H1 (cell line): ENCODE data around the gene MBNL1. TPM values are rescaled to one million over a fixed set of nuclear protein-coding genes. Genes with fewer than 3 reads are reported as not detected.

Experiments
- CTCF ChIA-PET: fragments of 300-600 bp; sonication (Branson Sonifier 250); formaldehyde crosslinking; loops from one replicate; lab custom pipeline; 2021; ENCODE audit not compliant: partially characterized antibody; lab: Charles Lee
- POLR2A ChIA-PET: fragments of 300-600 bp; sonication (Branson Sonifier 250); formaldehyde crosslinking; loops from one replicate; lab custom pipeline; 2021; ENCODE audit warnings: inconsistent platforms; ENCODE audit not compliant: partially characterized antibody; lab: Charles Lee
- DNase-seq, 2 experiments: peaks; one replicate each; pipeline versions ENCODE4 v3.0.0 to v3.0.0-alpha.2; 2010 to 2022; ENCODE audit warnings: low spot score in 2 of 2, low read depth in 1 of 2, mixed read lengths in 1 of 2
- FAIRE-seq: peaks from 2 replicates; lab custom pipeline; 2011; peaks lifted over from hg19 to GRCh38; lab: Jason Lieb, UNC
- H2AFZ ChIP-seq: 2 replicates; pipeline ENCODE4 v1.8.1; 2012; ENCODE audit warnings: low read length, inconsistent platforms
- H2AK5ac ChIP-seq: 2 replicates; pipeline ENCODE4 v1.6.1; 2013; ENCODE audit warnings: low read depth, low read length
- H2BK120ac ChIP-seq: replicated peaks from 2 replicates; pipeline ENCODE3; 2013; ENCODE audit warnings: low read depth, low read length, inconsistent platforms
- H2BK12ac ChIP-seq: 2 replicates; pipeline ENCODE4 v1.6.1; 2013; ENCODE audit warnings: low read depth, low read length
- H2BK15ac ChIP-seq: 2 replicates; pipeline ENCODE4 v1.6.1; 2013; ENCODE audit warnings: low read length
- H2BK20ac ChIP-seq: 2 replicates; pipeline ENCODE4 v1.6.1; 2013; ENCODE audit warnings: low read length
- H2BK5ac ChIP-seq: 2 replicates; pipeline ENCODE4 v1.6.1; 2013; ENCODE audit warnings: low read depth, low read length
- H3K14ac ChIP-seq: 2 replicates; pipeline ENCODE4 v1.6.1; 2013; ENCODE audit warnings: inconsistent platforms; ENCODE audit not compliant: insufficient read length
- H3K18ac ChIP-seq: 2 replicates; pipeline ENCODE4 v1.6.1; 2013; ENCODE audit warnings: low read length; ENCODE audit errors: extremely low read depth
- H3K23ac ChIP-seq: 2 replicates; pipeline ENCODE4 v1.6.1; 2013; ENCODE audit warnings: inconsistent platforms; ENCODE audit not compliant: insufficient read length
- H3K23me2 ChIP-seq: 2 replicates; pipeline ENCODE4 v1.6.1; 2013; ENCODE audit warnings: low read depth, low read length
- H3K27ac ChIP-seq: 2 replicates; pipeline ENCODE4 v1.6.1; 2011; ENCODE audit warnings: low read depth, low read length, inconsistent platforms
- H3K27me3 ChIP-seq, 4 experiments: replicated peaks in 1 of 4; 1 replicate in 1 of 4; 2 replicates in 3 of 4; pipeline versions ENCODE4 v1.6.1 to v1.8.1; 2011 to 2013; ENCODE audit warnings: low read length in 3 of 4, mild to moderate bottlenecking in 3 of 4, inconsistent platforms in 2 of 4, mixed read lengths in 2 of 4, moderate library complexity in 1 of 4; ENCODE audit not compliant: control insufficient read depth in 3 of 4, insufficient read depth in 3 of 4; ENCODE audit errors: extremely low read depth in 1 of 4
- H3K36me3 ChIP-seq, 4 experiments: 2 replicates each; pipeline versions ENCODE4 v1.6.1 to v1.8.1; 2011 to 2013; ENCODE audit warnings: mild to moderate bottlenecking in 4 of 4, low read length in 3 of 4, moderate library complexity in 2 of 4, control low read depth in 1 of 4, inconsistent platforms in 1 of 4; ENCODE audit not compliant: insufficient read depth in 4 of 4, control insufficient read depth in 2 of 4
- H3K4ac ChIP-seq: replicated peaks from 2 replicates; pipeline ENCODE3; 2013; ENCODE audit warnings: low read length, low read depth, mixed read lengths, inconsistent platforms; ENCODE audit not compliant: insufficient read length
- H3K4me1 ChIP-seq, 4 experiments: replicated peaks in 1 of 4; 1 replicate in 1 of 4; 2 replicates in 3 of 4; pipeline versions ENCODE4 v1.6.1 to v1.8.1; 2011 to 2013; ENCODE audit warnings: low read length in 3 of 4, inconsistent platforms in 2 of 4, mixed read lengths in 1 of 4; ENCODE audit not compliant: insufficient read depth in 4 of 4, control insufficient read depth in 3 of 4
- H3K4me2 ChIP-seq, 2 experiments: 2 replicates each; pipeline versions ENCODE4 v1.6.1 to v1.8.1; 2011 to 2013; ENCODE audit warnings: low read depth in 2 of 2, low read length in 2 of 2, control low read depth in 1 of 2, inconsistent platforms in 1 of 2, mild to moderate bottlenecking in 1 of 2; ENCODE audit not compliant: insufficient read depth in 1 of 2
- H3K4me3 ChIP-seq, 4 experiments: fragments of 200-600, 300-600 bp in 1 of 4; sonication (generic), shearing (Covaris generic), sonication (Bioruptor Twin) in 1 of 4; 2 replicates each; pipeline versions ENCODE4 v1.5.1 to v1.8.1; 2011 to 2016; ENCODE audit warnings: low read length in 4 of 4, low read depth in 3 of 4, control low read depth in 2 of 4, inconsistent platforms in 2 of 4, mild to moderate bottlenecking in 2 of 4, mixed read lengths in 1 of 4, moderate library complexity in 1 of 4; ENCODE audit not compliant: insufficient read depth in 2 of 4; ENCODE audit errors: extremely low read depth in 1 of 4
- H3K56ac ChIP-seq: replicated peaks from 2 replicates; pipeline ENCODE3; 2013; ENCODE audit warnings: low read depth, mild to moderate bottlenecking, mixed read lengths, low read length, inconsistent platforms; ENCODE audit not compliant: insufficient read length
- H3K79me1 ChIP-seq: 2 replicates; pipeline ENCODE4 v1.6.1; 2013; ENCODE audit warnings: low read depth, low read length, control low read depth
- H3K79me2 ChIP-seq, 2 experiments: 2 replicates each; pipeline versions ENCODE4 v1.6.1 to v1.8.1; 2012 to 2013; ENCODE audit warnings: low read length in 2 of 2, mild to moderate bottlenecking in 2 of 2, inconsistent platforms in 1 of 2; ENCODE audit not compliant: insufficient read depth in 2 of 2, control insufficient read depth in 1 of 2
- H3K9ac ChIP-seq, 4 experiments: replicated peaks in 1 of 4; 1 replicate in 1 of 4; 2 replicates in 3 of 4; pipeline versions ENCODE4 v1.6.1 to v1.8.1; 2011 to 2013; ENCODE audit warnings: low read depth in 3 of 4, low read length in 3 of 4, control low read depth in 2 of 4, mild to moderate bottlenecking in 2 of 4, moderate library complexity in 2 of 4, inconsistent platforms in 1 of 4; ENCODE audit errors: extremely low read depth in 1 of 4
- H3K9me3 ChIP-seq, 2 experiments: 2 replicates each; pipeline versions ENCODE4 v1.6.1 to v1.8.1; 2012 to 2013; ENCODE audit warnings: mild to moderate bottlenecking in 2 of 2, moderate library complexity in 2 of 2, control low read depth in 1 of 2, inconsistent platforms in 1 of 2, low read depth in 1 of 2, low read length in 1 of 2, mixed read lengths in 1 of 2; ENCODE audit not compliant: insufficient read depth in 2 of 2
- H4K20me1 ChIP-seq, 2 experiments: replicated peaks in 1 of 2; 2 replicates each; pipeline versions ENCODE3 to v1.8.1; 2011 to 2013; ENCODE audit warnings: inconsistent platforms in 2 of 2, low read length in 2 of 2, mild to moderate bottlenecking in 1 of 2; ENCODE audit not compliant: insufficient read depth in 2 of 2, control insufficient read depth in 1 of 2
- H4K5ac ChIP-seq: 2 replicates; pipeline ENCODE4 v1.6.1; 2013; ENCODE audit warnings: low read length, low read depth, mixed read lengths, inconsistent platforms; ENCODE audit not compliant: insufficient read length
- H4K8ac ChIP-seq: 2 replicates; pipeline ENCODE4 v1.8.0; 2013; ENCODE audit warnings: mild to moderate bottlenecking, moderate library complexity, low read length, inconsistent platforms; ENCODE audit not compliant: insufficient read depth; ENCODE audit errors: extremely low read depth
- H4K91ac ChIP-seq: replicated peaks from 2 replicates; pipeline ENCODE3; 2013; ENCODE audit warnings: low read length, mixed read lengths, inconsistent platforms; ENCODE audit not compliant: insufficient read length
- BCL11A ChIP-seq, 2 experiments: IDR thresholded peaks; one replicate each; pipeline ENCODE4 v1.6.1; 2011; ENCODE audit warnings: low read depth in 2 of 2, low read length in 2 of 2, mild to moderate bottlenecking in 2 of 2
- CBX8 ChIP-seq: fragments of 300-800, 300-1000 bp; sonication (generic); IDR thresholded peaks from 2 replicates; pipeline ENCODE4 v1.7.1; 2016; ENCODE audit warnings: low read depth, low read length, borderline replicate concordance
- CHD1 ChIP-seq: IDR thresholded peaks from 2 replicates; pipeline ENCODE4 v1.6.1; 2012; ENCODE audit warnings: low read depth, low read length, improper control_type of control experiment
- EZH2 ChIP-seq: fragments of 200-600 bp; sonication (generic); IDR thresholded peaks from 2 replicates; pipeline ENCODE4 v1.7.1; 2012; ENCODE audit warnings: low read depth, mild to moderate bottlenecking, moderate library complexity, low read length, inconsistent platforms; ENCODE audit not compliant: severe bottlenecking
- GABPA ChIP-seq: IDR thresholded peaks from 2 replicates; pipeline ENCODE4 v1.6.1; 2011; ENCODE audit warnings: mild to moderate bottlenecking, low read length, moderate library complexity, borderline replicate concordance; ENCODE audit not compliant: insufficient read depth
- GTF2F1 ChIP-seq: IDR thresholded peaks from 2 replicates; pipeline ENCODE4 v1.6.1; 2012; ENCODE audit warnings: low read depth, low read length, improper control_type of control experiment, borderline replicate concordance
- RAD21 ChIP-seq, 2 experiments: IDR thresholded peaks in 1 of 2; conservative IDR thresholded peaks in 1 of 2; 2 replicates each; pipeline ENCODE4 v1.6.1; 2011; ENCODE audit warnings: low read depth in 2 of 2, low read length in 2 of 2, improper control_type of control experiment in 1 of 2, inconsistent platforms in 1 of 2, mild to moderate bottlenecking in 1 of 2, moderate library complexity in 1 of 2
- RBBP5 ChIP-seq: IDR thresholded peaks from 2 replicates; pipeline ENCODE4 v1.7.1; 2012; ENCODE audit warnings: low read depth, mild to moderate bottlenecking, inconsistent platforms, low read length, moderate library complexity, borderline replicate concordance
- RFX5 ChIP-seq: IDR thresholded peaks from 2 replicates; pipeline ENCODE4 v1.6.1; 2011; ENCODE audit warnings: low read depth, low read length, improper control_type of control experiment, borderline replicate concordance
- SP2 ChIP-seq: IDR thresholded peaks from 2 replicates; pipeline ENCODE4 v1.6.1; 2012; ENCODE audit warnings: mild to moderate bottlenecking, low read length, inconsistent platforms
- SUZ12 ChIP-seq: fragments of 200-600 bp; sonication (generic); IDR thresholded peaks from 2 replicates; pipeline ENCODE4 v1.6.1; 2012; ENCODE audit warnings: mild to moderate bottlenecking, inconsistent platforms, low read length, moderate library complexity, mixed read lengths
- TCF12 ChIP-seq: IDR thresholded peaks from 2 replicates; pipeline ENCODE4 v1.6.1; 2011; ENCODE audit warnings: low read depth, mild to moderate bottlenecking, low read length
- YY1 ChIP-seq: IDR thresholded peaks from 2 replicates; pipeline ENCODE4 v1.6.1; 2011; ENCODE audit warnings: low read depth, mild to moderate bottlenecking, low read length
- ZNF274 ChIP-seq: IDR thresholded peaks from 2 replicates; pipeline ENCODE4 v1.7.0; 2012; ENCODE audit warnings: low read length, borderline replicate concordance; ENCODE audit errors: extremely low read depth
- WGBS, 2 experiments: shearing (Covaris generic) in 1 of 2; methylation state at CpG; one replicate each; pipeline versions ENCODE4 v1.1.6 to v1.1.7; 2013 to 2015; ENCODE audit warnings: low lambda C conversion rate in 2 of 2, mixed read lengths in 2 of 2, inconsistent platforms in 1 of 2, low coverage in 1 of 2, missing lambda C conversion rate in 1 of 2; ENCODE audit not compliant: insufficient replicate concordance in 2 of 2, insufficient coverage in 1 of 2, insufficient read length in 1 of 2; ENCODE audit errors: extremely low coverage in 1 of 2, missing lambda C conversion rate in 1 of 2; 5-methylcytosine and 5-hydroxymethylcytosine counted together
- polyA plus RNA-seq, 7 experiments: library from polyadenylated mRNA; depleted of rRNA in 3 of 7; stranded (reverse) in 5 of 7; unstranded in 2 of 7; fragments of >200 nt in 5 of 7; fragments of 200-250 nt in 2 of 7; gene quantifications; 1 replicate in 5 of 7; 2 replicates in 1 of 7; 4 replicates in 1 of 7; pipeline versions ENCODE4 v1.2.1 to v1.2.3, GENCODE V29; 2011 to 2013; ENCODE audit warnings: missing spikeins in 2 of 7, mixed read lengths in 2 of 7
- total RNA-seq: library from RNA; stranded (reverse); fragmentation: NEBNext Ultra II Directional; extraction: Animal tissue kit (Norgen Biotek cat#: 25700); gene quantifications from 2 replicates; pipeline ENCODE4 v1.2.1, GENCODE V29; 2021
- TF ChIP-seq, protein P1 (sequence below): IDR thresholded peaks from 2 replicates; pipeline ENCODE4 v1.6.1; 2012; ENCODE audit warnings: inconsistent platforms

Gene MBNL1
- total and polyA plus RNA-seq, 2 of the 8 experiments (the other 6 are each of a cell fraction or from before 2014, with no cell fraction given) = 5.0 to 16.4 TPM

DNA sequence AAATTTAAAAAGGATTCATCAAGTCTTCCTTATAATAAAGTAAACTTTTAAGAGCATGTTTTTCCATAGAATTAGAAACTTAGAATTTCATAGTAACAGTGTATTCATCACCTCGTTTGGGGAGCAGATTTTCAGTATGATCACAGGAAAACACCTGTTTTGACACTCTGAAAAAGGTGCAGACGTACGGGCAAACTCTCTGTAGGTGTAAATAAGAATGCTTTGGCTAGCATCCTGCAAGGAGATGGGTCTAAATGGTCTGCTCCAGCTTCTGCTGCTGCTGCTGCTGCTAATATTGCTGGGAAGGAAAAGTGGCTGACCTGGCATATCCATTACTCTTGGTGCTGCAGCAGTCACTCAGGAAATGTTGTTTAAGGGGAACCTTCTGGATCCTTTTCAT lies 66.0 kb downstream of the MBNL1 start:
- Histone ChIP-seq H3K79me2 (peaks cover 0 to 10% of the 10 kb centered on the region in 2 experiments; a peak in 2 of 4 replicates), H3K14ac (no peak overlapping the region), H2AFZ (no peak overlapping the region), H2BK15ac (no peak overlapping the region), H3K4me3 (no peak overlapping the region), H2BK5ac (no peak overlapping the region), H3K27ac (no peak overlapping the region), H3K4me2 (no peak overlapping the region), H2AK5ac (no peak overlapping the region), H3K18ac (no peak overlapping the region), H3K27me3 (no peaks in the 10 kb centered on the region), H2BK12ac (no peak overlapping the region), H4K5ac (no peak overlapping the region), H3K9me3 (no peaks in the 10 kb centered on the region), H3K23ac (no peak overlapping the region), H4K8ac (no peak overlapping the region), H3K79me1 (no peaks in the 10 kb centered on the region), H3K4me1 (no peaks in the 10 kb centered on the region), H3K4ac (no peak overlapping the region), H3K23me2 (no peaks in the 10 kb centered on the region; the same call in 1 of the 2 replicates), H3K9ac (no peak overlapping the region), H4K91ac (no peak overlapping the region), H3K36me3 (no peaks in the 10 kb centered on the region), H4K20me1 (no peaks in the 10 kb centered on the region), H2BK20ac (no peak overlapping the region), H2BK120ac (no peak overlapping the region), H3K56ac (no peak overlapping the region)
- DNase-seq = no peak
- WGBS, 2 experiments = 95% methylated on average over 3 of the region's 3 CpGs; no CpG with 5 or more reads in 1 of the 2 experiments
- ChIA-PET POLR2A (no interaction called here), CTCF (no interaction called here)
- FAIRE-seq = no peak
- no peak for TF ChIP-seq GTF2F1
- no peak for TF ChIP-seq CBX8
- no peak for TF ChIP-seq GABPA
- no peak for TF ChIP-seq EZH2
- TF ChIP-seq SUZ12 = no peak
- no peak for TF ChIP-seq YY1
- TF ChIP-seq TCF12 = no peak
- TF ChIP-seq, protein P1, sequence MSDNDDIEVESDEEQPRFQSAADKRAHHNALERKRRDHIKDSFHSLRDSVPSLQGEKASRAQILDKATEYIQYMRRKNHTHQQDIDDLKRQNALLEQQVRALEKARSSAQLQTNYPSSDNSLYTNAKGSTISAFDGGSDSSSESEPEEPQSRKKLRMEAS = no peak
- no peak for TF ChIP-seq RFX5
- no peak for TF ChIP-seq RAD21 (IDR thresholded peaks at IDR 0.05 in 1 of 2, conservative IDR thresholded peaks at IDR 0.05 in 1 of 2; ENCODE audit: low read depth in 2 of 2, low read length in 2 of 2)
- no peak for TF ChIP-seq ZNF274
- TF ChIP-seq BCL11A (IDR thresholded peaks at IDR 0.05; ENCODE audit: low read depth in 2 of 2, low read length in 2 of 2) = no peak
- TF ChIP-seq RBBP5 = no peak
- no peak for TF ChIP-seq CHD1
- TF ChIP-seq SP2 = no peak
